Left hindlimb (tissue), 1 donor: ENCODE measurements around the gene ZSWIM1.

Experiments used
- DNase-seq: peaks from one replicate; pipeline ENCODE4 v3.0.0-alpha.2; 2018

ZSWIM1 gene

DNA sequence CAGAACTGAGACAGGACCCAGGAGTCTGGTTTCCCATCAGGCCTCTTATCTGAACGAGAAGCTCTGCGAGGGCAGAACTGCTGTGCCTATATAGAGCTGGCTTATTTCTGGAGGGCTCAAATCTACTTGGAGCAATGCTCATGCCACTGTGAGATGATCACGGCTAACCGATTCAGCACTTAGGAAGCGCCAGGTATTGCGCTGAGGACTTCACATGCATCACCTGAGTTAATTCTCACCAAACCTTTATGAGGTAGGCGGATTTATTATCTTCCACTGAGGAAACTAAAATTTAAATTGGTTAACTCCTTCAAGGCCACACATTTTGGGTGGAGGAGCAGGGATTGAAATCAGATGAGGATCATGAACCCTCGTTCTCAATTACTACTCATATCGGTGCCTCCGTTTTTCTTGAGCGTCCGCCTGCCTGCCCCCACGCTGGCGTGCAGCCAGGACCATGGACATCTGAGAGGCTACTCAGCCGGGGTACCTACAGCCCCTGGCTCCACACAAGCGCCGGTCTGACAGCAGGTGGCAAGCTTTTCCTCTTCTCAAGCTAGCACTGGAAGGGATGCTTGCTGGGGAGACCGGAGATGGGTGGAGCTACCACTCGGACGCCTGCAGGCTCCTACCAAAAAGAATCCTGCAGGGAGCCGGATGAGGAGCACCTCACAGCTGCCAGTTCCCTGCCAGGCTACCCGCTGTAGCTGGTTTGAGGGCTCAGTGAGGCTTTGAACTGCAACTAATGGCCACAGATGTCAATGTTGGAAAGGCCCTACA, 52.4 kb downstream of the ZSWIM1 start:
- peak; percentile 74 for DNase-seq

DNA sequence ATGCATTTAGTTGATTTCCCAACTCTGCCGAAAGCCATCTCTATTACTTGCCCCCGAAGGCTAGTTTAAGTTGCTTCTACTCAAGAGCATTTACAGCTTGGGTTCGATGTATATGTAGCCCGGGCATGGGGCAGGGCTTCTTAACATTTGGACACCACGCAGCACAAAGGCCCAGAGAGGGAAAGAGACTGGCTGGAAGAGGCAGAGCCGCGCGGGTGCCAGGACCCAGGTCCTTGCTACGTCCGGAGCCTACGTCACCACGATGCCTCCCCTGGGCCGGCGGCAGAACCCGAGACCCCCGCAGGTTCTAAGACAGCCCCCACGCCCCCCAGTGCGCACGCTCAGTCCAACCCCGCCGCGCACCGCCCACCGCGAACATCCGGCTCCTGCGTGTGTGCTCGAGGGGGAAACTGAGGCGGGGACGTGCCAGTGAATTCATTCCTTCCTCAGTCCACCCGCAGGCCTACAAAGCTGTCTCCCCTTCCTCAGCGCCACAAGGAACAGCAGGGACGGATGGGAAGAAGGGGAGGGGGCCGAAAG, 53.1 kb downstream of the ZSWIM1 start:
- peak; percentile 88 for DNase-seq
